Measurements from ENCODE around the gene AFF3.

The AFF3 gene

DNA sequence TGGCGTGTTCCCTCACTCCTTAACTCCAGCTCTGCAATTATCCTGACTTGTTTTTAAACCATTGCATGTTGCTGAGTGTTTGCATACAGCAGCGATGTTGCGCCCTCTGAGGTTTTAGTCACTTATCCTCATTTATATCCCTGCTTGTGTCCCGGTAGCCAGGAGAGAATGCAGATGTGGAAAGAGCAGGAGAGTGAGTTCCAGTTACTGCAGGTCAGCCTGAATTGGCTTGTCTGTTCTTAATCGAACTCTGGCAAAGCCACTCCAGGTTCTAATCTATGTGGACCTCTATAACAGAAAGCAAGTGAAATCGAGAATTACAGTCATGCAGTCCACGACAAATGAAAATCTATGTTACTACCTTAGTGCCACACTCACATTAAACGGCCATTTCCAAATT lies 357.4 kb downstream of the AFF3 start:
- Histone ChIP-seq H3F3A (ENCODE audit: insufficient read depth, low read length) (no peaks in the 10 kb centered on the region), H3K79me2 (ENCODE audit: low read length) (no peaks in the 10 kb centered on the region), H3K9ac (ENCODE audit: low read length) (no peak overlapping the region), H3K27ac (ENCODE audit: low read length) (no peak overlapping the region), H2AFZ (ENCODE audit: low read length) (no peak overlapping the region), H4K20me1 (ENCODE audit: insufficient read depth, low read length) (no peaks in the 10 kb centered on the region), H3K27me3 (replicated peaks; ENCODE audit: insufficient read depth, low read length) (no peaks in the 10 kb centered on the region), H3K9me3 (replicated peaks; ENCODE audit: insufficient read depth, low read length) (no peaks in the 10 kb centered on the region), H3K36me3 (replicated peaks; ENCODE audit: insufficient read depth, low read length) (no peaks in the 10 kb centered on the region), H3K4me3 (ENCODE audit: low read length) (no peak overlapping the region), H3K4me1 (ENCODE audit: low read length) (no peaks in the 10 kb centered on the region), H3K9me2 (replicated peaks; ENCODE audit: insufficient read depth, low read length) (no peaks in the 10 kb centered on the region), H3K4me2 (ENCODE audit: low read depth, low read length) (no peak overlapping the region)
- TF ChIP-seq, protein P1, sequence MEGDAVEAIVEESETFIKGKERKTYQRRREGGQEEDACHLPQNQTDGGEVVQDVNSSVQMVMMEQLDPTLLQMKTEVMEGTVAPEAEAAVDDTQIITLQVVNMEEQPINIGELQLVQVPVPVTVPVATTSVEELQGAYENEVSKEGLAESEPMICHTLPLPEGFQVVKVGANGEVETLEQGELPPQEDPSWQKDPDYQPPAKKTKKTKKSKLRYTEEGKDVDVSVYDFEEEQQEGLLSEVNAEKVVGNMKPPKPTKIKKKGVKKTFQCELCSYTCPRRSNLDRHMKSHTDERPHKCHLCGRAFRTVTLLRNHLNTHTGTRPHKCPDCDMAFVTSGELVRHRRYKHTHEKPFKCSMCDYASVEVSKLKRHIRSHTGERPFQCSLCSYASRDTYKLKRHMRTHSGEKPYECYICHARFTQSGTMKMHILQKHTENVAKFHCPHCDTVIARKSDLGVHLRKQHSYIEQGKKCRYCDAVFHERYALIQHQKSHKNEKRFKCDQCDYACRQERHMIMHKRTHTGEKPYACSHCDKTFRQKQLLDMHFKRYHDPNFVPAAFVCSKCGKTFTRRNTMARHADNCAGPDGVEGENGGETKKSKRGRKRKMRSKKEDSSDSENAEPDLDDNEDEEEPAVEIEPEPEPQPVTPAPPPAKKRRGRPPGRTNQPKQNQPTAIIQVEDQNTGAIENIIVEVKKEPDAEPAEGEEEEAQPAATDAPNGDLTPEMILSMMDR (IDR thresholded peaks at IDR 0.05; ENCODE audit: low read length): no peak
- no peak for TF ChIP-seq EZH2phosphoT487 (IDR thresholded peaks at IDR 0.05; ENCODE audit: low read length)
- no peak for TF ChIP-seq EZH2 (optimal IDR thresholded peaks at IDR 0.05; ENCODE audit: low read depth, low read length)
- no peak for DNase-seq

GRCh38 chr2:99784282-99784681 lies 358.1 kb downstream of the AFF3 start:
- H3K4me3 ChIP-seq (ENCODE audit: low read length): no peak overlapping the region
- H3F3A ChIP-seq (ENCODE audit: insufficient read depth, low read length): no peaks in the 10 kb centered on the region
- no peak overlapping the region for H3K27ac ChIP-seq (ENCODE audit: low read length)
- H3K27me3 ChIP-seq (replicated peaks; ENCODE audit: insufficient read depth, low read length): no peaks in the 10 kb centered on the region
- H3K79me2 ChIP-seq (ENCODE audit: low read length): no peaks in the 10 kb centered on the region
- no peaks in the 10 kb centered on the region for H4K20me1 ChIP-seq (ENCODE audit: insufficient read depth, low read length)
- TF ChIP-seq EZH2 (optimal IDR thresholded peaks at IDR 0.05; ENCODE audit: low read depth, low read length): no peak
- TF ChIP-seq, protein P1 (IDR thresholded peaks at IDR 0.05; ENCODE audit: low read length): no peak
- no peak for TF ChIP-seq EZH2phosphoT487 (IDR thresholded peaks at IDR 0.05; ENCODE audit: low read length)
- H2AFZ ChIP-seq (ENCODE audit: low read length): no peak overlapping the region
- no peaks in the 10 kb centered on the region for H3K9me2 ChIP-seq (replicated peaks; ENCODE audit: insufficient read depth, low read length)
- H3K9me3 ChIP-seq (replicated peaks; ENCODE audit: insufficient read depth, low read length): no peaks in the 10 kb centered on the region
- no peaks in the 10 kb centered on the region for H3K4me1 ChIP-seq (ENCODE audit: low read length)
- no peak overlapping the region for H3K9ac ChIP-seq (ENCODE audit: low read length)
- H3K4me2 ChIP-seq (ENCODE audit: low read depth, low read length): no peak overlapping the region
- DNase-seq: no peak
- no peaks in the 10 kb centered on the region for H3K36me3 ChIP-seq (replicated peaks; ENCODE audit: insufficient read depth, low read length)

DNA sequence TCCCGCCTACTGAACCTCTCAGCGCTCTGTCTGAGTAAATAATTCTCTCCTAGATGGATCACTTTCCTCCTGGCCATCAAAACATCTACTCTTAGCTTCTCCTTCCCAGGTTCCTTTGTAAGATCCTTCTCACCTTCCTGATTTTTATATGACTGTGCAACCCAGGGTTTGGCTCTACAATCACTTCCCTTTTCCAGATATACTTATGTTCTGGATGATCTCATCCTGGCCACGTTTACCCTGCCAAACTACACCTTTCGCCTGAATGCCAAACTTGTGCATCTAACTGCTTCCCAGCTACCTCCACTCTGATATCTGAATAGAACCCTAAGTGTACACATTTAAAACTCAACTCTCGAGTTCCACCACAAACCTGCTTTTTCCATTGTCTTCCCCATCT lies 362.1 kb downstream of the AFF3 start:
- TF ChIP-seq EZH2phosphoT487 (IDR thresholded peaks at IDR 0.05; ENCODE audit: low read length) (no peak), EZH2 (optimal IDR thresholded peaks at IDR 0.05; ENCODE audit: low read depth, low read length) (no peak)
- TF ChIP-seq, protein P1 (IDR thresholded peaks at IDR 0.05; ENCODE audit: low read length): no peak
- Histone ChIP-seq H2AFZ (ENCODE audit: low read length) (no peak overlapping the region), H3K4me2 (ENCODE audit: low read depth, low read length) (no peak overlapping the region), H3K9ac (ENCODE audit: low read length) (no peak overlapping the region), H3F3A (ENCODE audit: insufficient read depth, low read length) (no peaks in the 10 kb centered on the region), H3K9me2 (replicated peaks; ENCODE audit: insufficient read depth, low read length) (no peaks in the 10 kb centered on the region), H3K27ac (ENCODE audit: low read length) (no peak overlapping the region), H4K20me1 (ENCODE audit: insufficient read depth, low read length) (no peaks in the 10 kb centered on the region), H3K79me2 (ENCODE audit: low read length) (no peaks in the 10 kb centered on the region), H3K36me3 (replicated peaks; ENCODE audit: insufficient read depth, low read length) (no peaks in the 10 kb centered on the region), H3K4me3 (ENCODE audit: low read length) (no peak overlapping the region), H3K27me3 (replicated peaks; ENCODE audit: insufficient read depth, low read length) (no peaks in the 10 kb centered on the region), H3K4me1 (ENCODE audit: low read length) (no peaks in the 10 kb centered on the region), H3K9me3 (replicated peaks; ENCODE audit: insufficient read depth, low read length) (no peaks in the 10 kb centered on the region)
- DNase-seq: no peak
